ENCODE measurements around the gene USP32.

DNA sequence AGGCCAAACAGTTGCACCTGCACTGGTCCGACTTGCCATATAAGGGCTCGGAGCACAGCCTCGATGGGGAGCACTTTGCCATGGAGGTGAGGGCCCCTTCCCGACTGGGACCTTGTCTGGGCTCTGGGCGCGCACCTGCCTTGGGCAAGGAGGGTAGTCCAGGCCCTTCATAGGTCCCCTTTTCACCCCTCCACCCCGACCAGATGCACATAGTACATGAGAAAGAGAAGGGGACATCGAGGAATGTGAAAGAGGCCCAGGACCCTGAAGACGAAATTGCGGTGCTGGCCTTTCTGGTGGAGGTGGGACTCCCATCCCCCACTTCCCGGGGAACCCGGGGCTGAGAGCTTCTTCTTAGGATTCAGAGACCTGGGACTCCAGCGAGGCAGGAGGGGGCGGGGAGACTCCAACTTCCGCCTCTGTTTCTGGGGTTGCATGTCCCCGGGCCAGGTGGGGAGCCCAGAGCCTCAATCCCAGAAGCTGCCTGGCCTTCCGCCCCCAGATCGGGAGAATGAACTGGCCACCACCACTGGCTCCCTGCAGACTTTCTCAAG lies 234.4 kb downstream of the USP32 start:
- TF ChIP-seq, protein P1, sequence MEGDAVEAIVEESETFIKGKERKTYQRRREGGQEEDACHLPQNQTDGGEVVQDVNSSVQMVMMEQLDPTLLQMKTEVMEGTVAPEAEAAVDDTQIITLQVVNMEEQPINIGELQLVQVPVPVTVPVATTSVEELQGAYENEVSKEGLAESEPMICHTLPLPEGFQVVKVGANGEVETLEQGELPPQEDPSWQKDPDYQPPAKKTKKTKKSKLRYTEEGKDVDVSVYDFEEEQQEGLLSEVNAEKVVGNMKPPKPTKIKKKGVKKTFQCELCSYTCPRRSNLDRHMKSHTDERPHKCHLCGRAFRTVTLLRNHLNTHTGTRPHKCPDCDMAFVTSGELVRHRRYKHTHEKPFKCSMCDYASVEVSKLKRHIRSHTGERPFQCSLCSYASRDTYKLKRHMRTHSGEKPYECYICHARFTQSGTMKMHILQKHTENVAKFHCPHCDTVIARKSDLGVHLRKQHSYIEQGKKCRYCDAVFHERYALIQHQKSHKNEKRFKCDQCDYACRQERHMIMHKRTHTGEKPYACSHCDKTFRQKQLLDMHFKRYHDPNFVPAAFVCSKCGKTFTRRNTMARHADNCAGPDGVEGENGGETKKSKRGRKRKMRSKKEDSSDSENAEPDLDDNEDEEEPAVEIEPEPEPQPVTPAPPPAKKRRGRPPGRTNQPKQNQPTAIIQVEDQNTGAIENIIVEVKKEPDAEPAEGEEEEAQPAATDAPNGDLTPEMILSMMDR (conservative IDR thresholded peaks at IDR 0.05; ENCODE audit: low read length), result no peak
- TF ChIP-seq EZH2phosphoT487 (IDR thresholded peaks at IDR 0.05; ENCODE audit: borderline replicate concordance), result no peak

Data from Loucy (cell line).